B cell (primary cell): ENCODE measurements around the gene UBE2U.

Experiments
- CTCF ChIP-seq: fragments of 200-600 bp; IDR thresholded peaks from one replicate; pipeline ENCODE4 v1.8.0; 2022; ENCODE audit warnings: antibody characterized with exemption, mild to moderate bottlenecking
- EZH2 ChIP-seq: IDR thresholded peaks from 2 replicates; pipeline ENCODE4 v1.6.1; 2012; ENCODE audit warnings: borderline replicate concordance, low read depth, mild to moderate bottlenecking, moderate library complexity, low read length; ENCODE audit not compliant: insufficient read depth, poor library complexity, severe bottlenecking

- TF ChIP-seq CTCF, result no peak
- no peak for TF ChIP-seq EZH2
Measured at GRCh38 chr1:64171246-64171645, 32.2 kb upstream of the UBE2U start.
